Measurements from ENCODE around the gene FLYWCH2.

Gene FLYWCH2

DNA sequence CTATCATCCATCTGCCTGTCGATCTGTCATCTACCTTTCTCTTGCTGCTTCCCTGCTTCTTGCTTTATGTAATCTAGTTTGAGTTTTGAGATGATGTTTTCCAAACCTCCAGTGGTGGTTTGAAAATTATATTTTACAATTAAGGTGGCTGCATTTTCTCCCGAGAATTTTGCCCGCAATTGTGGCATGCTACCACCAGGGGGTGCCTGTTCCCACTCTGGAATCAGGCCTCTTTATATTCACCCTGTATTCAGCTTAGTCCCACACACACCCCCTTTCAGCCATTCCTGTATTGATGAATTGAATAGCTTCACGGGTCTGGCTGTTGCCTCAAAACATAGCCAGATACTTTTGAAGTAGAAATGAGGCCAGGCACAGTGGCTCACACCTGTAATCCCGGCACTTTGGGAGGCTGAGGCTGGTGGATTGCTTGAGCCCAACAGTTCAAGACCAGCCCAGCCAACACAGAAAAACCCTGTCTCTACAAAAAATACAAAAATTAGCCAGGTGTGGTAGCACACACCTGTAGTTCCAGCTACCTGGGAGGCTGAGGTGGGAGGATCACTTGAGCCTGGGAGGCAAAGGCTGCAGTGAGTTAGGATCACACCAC, 28.2 kb upstream of the FLYWCH2 start:
- no peak for DNase-seq

DNA sequence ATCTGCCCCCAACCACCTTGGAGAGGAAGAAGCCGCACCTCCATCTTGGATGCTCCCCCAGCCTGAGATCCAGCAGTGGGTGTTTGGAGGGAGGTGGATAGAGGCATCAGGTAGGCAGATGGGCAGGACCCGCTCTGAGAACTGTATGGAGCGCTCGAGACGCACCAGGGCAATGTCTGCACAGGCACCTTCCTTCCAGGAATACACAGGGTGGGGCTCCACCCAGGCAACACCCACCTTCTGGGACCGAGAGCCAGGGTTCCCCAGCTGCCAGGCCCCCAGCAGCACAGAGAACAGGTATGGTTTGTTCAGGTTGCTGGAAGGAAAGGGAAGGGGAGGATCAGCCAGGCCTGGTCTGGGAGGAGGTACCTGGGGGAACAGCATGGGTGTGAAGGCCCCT, 27.5 kb upstream of the FLYWCH2 start:
- no peak for DNase-seq

DNA sequence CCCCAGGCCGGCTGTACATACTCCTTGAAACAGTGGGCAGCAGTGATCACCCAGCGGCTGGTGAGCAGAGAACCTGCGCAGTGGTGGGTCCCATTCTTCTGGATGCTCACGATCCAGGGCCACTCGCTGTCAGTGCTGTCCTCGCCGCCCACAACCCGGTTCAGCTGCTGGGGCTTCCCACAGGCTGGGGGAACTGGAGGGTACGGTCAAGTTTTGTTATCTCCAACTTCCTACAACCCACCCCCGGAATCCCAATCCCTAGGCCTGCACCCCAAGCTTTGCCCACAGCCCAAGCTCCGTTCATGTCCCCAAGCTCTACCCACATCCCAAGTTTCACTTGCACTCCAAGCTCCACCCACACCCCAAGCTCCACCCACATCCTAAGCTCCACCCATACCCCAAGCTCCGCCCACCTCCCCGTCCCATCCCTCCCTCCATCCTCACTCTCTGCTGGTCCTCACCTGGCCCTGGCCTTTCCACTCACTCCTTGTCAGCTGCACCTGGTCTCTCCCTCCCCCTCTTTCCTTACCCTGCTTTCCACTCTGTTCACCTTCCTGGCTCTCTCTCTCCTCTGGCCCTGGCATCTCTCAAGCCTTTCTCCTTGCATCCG, 26.8 kb upstream of the FLYWCH2 start:
- no peak for DNase-seq

- DNase-seq = no peak
Measured at GRCh38 chr16:2856686-2857450, 26.1 kb upstream of the FLYWCH2 start.

GRCh38 chr16:2857451-2858244, 25.4 kb upstream of the FLYWCH2 start, which contains the start of gene PRSS22:
Gene PRSS22, minus strand, starts transcription at chr16:2858170. Its CDS starts 66 bp downstream, at chr16:2858104.
- no peak for DNase-seq

- DNase-seq = peak; percentile 24
Measured at GRCh38 chr16:2858245-2859025, 24.6 kb upstream of the FLYWCH2 start.

- DNase-seq = no peak
Measured at GRCh38 chr16:2859686-2860265, 23.2 kb upstream of the FLYWCH2 start.

DNA sequence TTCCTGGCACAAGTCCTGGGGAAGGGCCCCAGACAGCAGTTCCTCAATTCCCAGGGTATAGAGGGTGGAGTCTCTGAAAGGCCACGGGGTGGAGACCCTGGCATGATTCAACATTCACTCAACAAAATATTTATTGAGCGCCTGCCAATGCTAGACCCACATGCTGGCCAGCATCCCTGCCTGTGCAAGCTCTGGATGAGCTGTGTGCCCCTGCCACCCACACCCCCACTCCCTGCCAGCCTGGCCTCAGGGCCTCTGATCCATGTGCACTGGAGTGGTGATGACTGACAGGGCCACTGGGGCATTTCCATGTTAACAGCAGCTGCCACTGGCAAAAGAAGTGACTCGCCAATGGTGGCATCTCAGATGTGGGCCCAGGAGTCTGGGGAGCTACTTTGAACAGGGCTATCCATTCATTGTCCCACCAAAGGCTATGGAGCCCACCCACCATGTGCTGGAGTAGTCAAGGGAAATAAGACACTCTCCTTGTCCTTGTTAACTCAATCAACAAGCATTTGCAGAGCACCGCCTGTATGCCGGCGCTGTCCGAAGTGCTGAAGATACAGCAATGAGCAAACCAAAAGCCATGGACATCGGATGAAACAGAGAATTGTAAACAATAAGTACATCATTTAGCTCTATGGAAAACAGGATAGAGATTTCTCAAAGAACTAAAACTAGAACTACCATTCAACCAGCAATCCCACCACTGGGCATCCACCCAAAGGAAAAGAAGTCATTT, 22.0 kb upstream of the FLYWCH2 start:
- DNase-seq = no peak

- DNase-seq = no peak
Measured at GRCh38 chr16:2865651-2866050, 17.4 kb upstream of the FLYWCH2 start.

- no peak for DNase-seq
Measured at GRCh38 chr16:2866431-2866830, 16.6 kb upstream of the FLYWCH2 start.

GRCh38 chr16:2867661-2867986, 15.4 kb upstream of the FLYWCH2 start:
- DNase-seq = no peak

DNA sequence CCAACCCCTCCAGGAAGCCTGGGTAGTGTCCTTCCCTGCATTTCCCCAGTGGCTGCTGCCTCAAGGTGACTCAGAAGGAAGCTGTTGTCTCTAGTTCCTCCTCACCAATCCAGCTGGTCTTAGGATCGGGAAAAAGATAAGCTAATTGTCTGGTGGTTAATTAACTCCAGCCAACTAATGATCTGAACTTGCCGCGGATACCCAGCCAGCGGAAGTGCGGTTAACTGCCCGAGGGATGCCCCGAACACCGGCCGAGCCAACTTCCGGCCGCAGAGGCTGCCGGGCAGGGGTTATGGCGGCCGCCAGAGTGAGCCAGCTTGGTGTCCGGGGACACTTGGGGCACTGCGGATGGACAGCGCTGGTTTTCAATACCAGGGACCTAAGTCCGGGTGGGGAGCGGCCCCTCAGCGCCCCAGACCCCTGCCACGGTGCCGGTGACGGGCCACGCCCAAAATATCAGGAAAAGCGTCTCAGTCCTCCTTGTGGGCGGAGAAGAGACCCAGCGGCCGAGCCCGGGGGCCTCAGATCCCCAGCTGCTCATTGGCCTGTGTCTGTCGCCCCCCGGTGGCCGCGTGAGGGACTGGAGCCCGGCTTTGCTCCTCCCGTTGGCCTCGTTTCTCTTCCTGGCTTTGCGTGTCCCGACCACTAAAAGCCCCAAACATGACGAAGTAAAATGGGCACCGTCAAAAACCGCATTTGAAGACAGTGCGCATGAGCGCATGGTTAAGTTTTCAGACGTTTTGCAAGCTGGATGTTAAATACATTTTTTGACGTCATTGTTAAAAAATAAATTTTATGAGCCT, 14.8 kb upstream of the FLYWCH2 start:
- DNase-seq = peak; percentile 81

DNA sequence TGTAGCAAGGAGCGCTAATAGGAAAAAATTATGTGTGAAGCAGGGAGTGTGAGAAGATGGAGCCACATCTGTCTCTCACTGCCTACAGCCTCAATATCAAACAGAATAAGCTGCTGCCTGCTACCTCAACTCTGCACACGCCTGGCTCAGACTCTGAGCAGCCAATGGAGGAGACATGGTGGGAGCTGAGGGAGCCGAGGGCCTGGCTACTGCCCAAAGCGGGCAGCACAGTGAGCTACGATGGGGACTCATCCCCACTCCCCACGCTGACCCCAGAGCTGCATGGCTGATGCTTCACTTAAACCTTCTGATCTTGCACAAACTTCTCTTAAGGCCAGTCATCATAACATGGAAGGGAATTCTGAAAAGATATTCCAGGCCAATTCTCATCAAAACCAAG, 11.1 kb upstream of the FLYWCH2 start:
- no peak for DNase-seq

- peak; percentile 13 for DNase-seq
Measured at GRCh38 chr16:2874032-2874911, 8.7 kb upstream of the FLYWCH2 start.

DNA sequence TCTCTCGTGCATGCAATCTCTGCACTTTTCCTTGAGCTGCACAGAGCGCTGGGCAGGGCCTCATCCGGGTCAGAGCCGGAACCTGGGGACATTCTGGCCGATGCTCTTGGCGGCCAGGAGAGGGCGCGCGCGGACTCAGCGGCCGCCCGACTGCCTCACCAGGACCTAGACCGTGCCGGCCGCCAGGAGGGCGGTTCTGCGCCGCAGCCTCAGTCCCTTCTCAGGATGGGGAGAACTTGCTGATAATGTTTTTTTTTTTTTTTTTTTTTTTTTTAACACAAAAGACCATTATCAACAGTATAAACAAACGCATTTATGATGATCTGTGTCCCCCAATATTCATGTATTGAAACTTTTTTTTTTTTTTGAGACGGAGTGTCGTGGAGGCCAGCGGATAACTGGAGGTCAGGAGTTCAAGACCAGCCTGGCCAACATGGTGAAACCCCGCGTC, 8.1 kb upstream of the FLYWCH2 start:
- peak; percentile 42 for DNase-seq

DNA sequence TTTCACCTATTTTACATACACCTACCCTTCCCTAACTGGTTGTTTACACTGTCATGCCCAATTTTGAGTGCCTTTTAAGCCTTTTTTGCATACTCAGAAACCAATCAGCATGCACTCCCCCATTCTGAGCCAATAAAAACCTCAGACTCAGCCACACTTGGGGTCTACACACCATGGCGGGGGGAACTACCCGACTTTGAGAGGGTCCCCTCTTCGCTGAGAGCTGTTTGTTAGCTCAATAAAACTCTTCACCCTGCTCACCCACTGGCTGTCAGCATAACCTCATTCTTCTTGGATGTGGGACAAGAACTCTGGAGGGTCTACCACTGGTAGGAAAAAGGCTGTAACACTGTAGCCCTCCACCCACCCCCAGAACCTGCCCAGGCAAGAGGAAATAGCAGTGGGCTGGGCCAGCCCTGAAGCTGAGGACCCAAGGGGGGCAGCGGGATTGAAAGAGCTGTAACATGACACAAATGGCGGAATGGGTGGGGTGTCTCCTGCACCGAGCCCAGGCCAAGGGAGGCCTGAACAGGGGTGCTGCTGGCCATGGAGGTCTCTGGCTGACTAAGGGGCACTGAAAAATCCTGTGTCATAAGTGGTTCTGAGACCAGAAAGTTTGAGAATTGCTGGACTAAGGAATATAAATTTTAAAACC, 3.0 kb upstream of the FLYWCH2 start:
- DNase-seq = no peak

DNA sequence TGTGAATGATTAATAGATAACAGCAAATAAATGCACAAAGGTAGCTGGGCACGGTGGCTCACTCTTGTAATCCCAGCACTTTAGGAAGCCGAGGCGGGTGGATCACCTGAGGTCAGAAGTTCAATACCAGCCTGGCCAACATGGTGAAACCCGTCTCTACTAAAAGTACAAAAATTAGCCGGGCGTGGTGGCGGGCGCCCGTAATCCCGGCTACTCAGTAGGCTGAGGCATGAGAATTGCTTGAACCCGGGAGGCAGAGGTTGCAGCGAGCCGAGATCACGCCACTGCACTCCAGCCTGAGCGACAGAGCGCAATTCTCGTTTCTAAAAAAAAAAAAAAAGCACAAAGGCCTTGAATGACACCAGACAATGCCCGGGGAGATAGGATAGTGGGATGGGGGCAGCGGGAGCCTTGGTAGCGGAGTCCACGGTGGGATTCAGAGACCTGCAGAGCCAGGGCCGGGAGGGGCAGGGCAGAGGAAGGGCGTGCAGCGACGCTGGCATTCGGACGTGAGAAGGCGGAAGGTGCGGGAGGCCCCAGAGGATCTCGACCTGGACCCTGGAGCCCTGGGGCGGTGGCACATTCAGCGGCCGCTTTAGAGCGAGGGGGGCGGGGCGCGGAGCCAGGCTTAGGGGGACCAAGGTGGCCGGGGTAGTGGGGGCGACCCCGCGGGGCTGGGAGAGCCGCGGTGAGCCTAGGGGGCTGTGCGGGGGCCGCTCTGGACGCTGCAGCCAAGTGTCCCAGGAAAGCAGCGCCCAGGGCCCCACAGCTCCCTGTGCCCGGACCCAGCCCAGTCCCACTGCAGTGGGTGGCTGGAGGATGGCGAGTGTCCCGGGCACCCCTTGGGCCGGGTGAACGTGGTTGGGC, 999 bp upstream of the FLYWCH2 start:
- peak; percentile 28 for DNase-seq

- DNase-seq = no peak
Measured at GRCh38 chr16:2883458-2883908, 468 bp downstream of the FLYWCH2 start.
